Vagina (tissue), 2 donors: ENCODE measurements around the gene TOMM40L.

Source experiments
- POLR2A ChIP-seq, 2 donors: fragments of 450-650 bp; IDR thresholded peaks; one replicate each; pipeline ENCODE4 v1.6.1; 2017; ENCODE audit warnings: antibody characterized with exemption in 2 of 2, mild to moderate bottlenecking in 2 of 2, moderate library complexity in 2 of 2
- TF ChIP-seq, protein P1 (sequence below), 3 experiments: fragments of 450-650 bp in 2 of 3; fragments of 200-600 bp in 1 of 3; sonication (generic) in 1 of 3; IDR thresholded peaks; one replicate each; pipeline ENCODE4 v1.5.1; 2017 to 2019; ENCODE audit warnings: antibody characterized with exemption in 3 of 3, mild to moderate bottlenecking in 2 of 3, moderate library complexity in 2 of 3

DNA sequence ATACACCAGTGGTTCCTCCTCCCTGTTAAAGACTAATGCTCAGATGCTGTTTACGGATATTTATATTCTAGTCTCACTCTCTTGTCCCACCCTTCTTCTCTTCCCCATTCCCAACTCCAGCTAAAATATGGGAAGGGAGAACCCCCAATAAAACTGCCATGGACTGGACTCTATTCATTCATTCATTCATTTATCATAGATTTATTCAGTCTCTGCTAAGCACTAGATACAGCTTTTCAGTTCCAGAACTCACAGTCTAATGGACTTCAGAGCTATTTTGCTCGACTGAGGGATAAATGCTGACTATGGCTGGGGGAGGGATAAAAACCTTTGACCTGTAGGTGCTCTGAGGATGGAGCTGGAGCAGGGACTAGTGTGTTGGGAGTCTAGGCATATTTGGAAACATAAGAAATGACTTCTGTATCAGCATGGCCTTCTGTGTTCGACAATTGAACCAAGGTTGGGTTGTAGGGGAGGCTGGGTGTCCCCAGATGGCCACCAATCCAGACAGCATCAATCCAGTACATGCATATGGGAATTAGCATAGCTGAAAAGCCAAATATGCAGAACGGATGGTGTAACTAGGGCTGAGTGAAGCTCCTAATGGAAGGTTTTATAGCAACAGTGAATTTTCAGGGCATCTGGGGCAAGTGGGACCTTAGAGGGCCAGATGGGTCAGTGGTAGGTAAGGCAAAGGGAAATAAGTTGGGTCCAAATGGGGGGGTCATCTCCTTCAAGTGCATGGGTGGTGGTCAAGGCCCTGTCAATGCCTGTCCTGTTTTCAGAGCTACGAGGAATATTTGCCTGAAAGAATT, 6.6 kb upstream of the TOMM40L start:
- TF ChIP-seq POLR2A (IDR thresholded peaks at IDR 0.05), result no peak
- TF ChIP-seq, protein P1, sequence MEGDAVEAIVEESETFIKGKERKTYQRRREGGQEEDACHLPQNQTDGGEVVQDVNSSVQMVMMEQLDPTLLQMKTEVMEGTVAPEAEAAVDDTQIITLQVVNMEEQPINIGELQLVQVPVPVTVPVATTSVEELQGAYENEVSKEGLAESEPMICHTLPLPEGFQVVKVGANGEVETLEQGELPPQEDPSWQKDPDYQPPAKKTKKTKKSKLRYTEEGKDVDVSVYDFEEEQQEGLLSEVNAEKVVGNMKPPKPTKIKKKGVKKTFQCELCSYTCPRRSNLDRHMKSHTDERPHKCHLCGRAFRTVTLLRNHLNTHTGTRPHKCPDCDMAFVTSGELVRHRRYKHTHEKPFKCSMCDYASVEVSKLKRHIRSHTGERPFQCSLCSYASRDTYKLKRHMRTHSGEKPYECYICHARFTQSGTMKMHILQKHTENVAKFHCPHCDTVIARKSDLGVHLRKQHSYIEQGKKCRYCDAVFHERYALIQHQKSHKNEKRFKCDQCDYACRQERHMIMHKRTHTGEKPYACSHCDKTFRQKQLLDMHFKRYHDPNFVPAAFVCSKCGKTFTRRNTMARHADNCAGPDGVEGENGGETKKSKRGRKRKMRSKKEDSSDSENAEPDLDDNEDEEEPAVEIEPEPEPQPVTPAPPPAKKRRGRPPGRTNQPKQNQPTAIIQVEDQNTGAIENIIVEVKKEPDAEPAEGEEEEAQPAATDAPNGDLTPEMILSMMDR (IDR thresholded peaks at IDR 0.05), result no peak
